Measurements from ENCODE around the gene MYT1.

Gene MYT1

GRCh38 chr20:64140061-64140931, 24.0 kb upstream of the MYT1 start:
- DNase-seq = no peak

- DNase-seq = no peak
Observed at GRCh38 chr20:64140956-64141355, 23.3 kb upstream of the MYT1 start.

- no peak for DNase-seq
Observed at GRCh38 chr20:64142590-64142989, 21.7 kb upstream of the MYT1 start.

- no peak for DNase-seq
Observed at GRCh38 chr20:64143018-64143801, 21.0 kb upstream of the MYT1 start.

GRCh38 chr20:64144144-64144912, 19.9 kb upstream of the MYT1 start:
- DNase-seq = no peak

GRCh38 chr20:64145458-64146300, 18.6 kb upstream of the MYT1 start:
- no peak for DNase-seq

- DNase-seq = no peak
Observed at GRCh38 chr20:64146301-64146935, 17.8 kb upstream of the MYT1 start.

- no peak for DNase-seq
Observed at GRCh38 chr20:64146936-64147477, 17.2 kb upstream of the MYT1 start.

- no peak for DNase-seq
Observed at GRCh38 chr20:64148581-64148980, 15.7 kb upstream of the MYT1 start.

- no peak for DNase-seq
Observed at GRCh38 chr20:64149141-64149540, 15.1 kb upstream of the MYT1 start.

- DNase-seq = no peak
Observed at GRCh38 chr20:64149809-64150560, 14.3 kb upstream of the MYT1 start.

- DNase-seq = no peak
Observed at GRCh38 chr20:64150756-64151632, 13.3 kb upstream of the MYT1 start.

GRCh38 chr20:64151633-64152530, 12.4 kb upstream of the MYT1 start:
- DNase-seq = no peak

GRCh38 chr20:64152906-64153305, 11.3 kb upstream of the MYT1 start:
- no peak for DNase-seq

- DNase-seq = no peak
Observed at GRCh38 chr20:64153410-64153809, 10.8 kb upstream of the MYT1 start.

GRCh38 chr20:64153861-64154589, 10.2 kb upstream of the MYT1 start:
- DNase-seq = no peak

- DNase-seq = no peak
Observed at GRCh38 chr20:64154590-64155257, 9.5 kb upstream of the MYT1 start.
